Right ventricle myocardium inferior (tissue), 1 donor: ENCODE data around the gene SEMA4D. TPM values are rescaled to one million over a fixed set of nuclear protein-coding genes. Genes with fewer than 3 reads are reported as not detected.

ENCODE experiments used
- microRNA-seq: library from miRNA; unstranded; fragments of <30 nt; microRNA quantifications from one replicate; pipeline ENCODE4 v1.2.0, GENCODE V29; 2020
- total RNA-seq: library from RNA; stranded (reverse); fragmentation: NEBNext Ultra II Directional; extraction: Animal tissue kit (Norgen Biotek cat#: 25700); gene quantifications from one replicate; pipeline ENCODE4 v1.2.1, GENCODE V29; 2021
- donor health status: DM: no; HTN: yes; CAD: no; lungs with severe emphysema.

The SEMA4D gene
- total RNA-seq, 1 donor from 2014 or later = 24.1 TPM

Small RNAs within 50 kb of the gene (microRNA-seq; reads per million reads assigned to microRNA genes)
- gene MIR3153 = not detected

Other genes with a start within 250 kb of the SEMA4D start
- 9.7 TPM for gene CKS2, start 186.9 kb downstream of the SEMA4D start, total RNA-seq
- 16.4 TPM for gene SECISBP2, start 179.6 kb downstream of the SEMA4D start, total RNA-seq
- gene GADD45G, start 106.9 kb upstream of the SEMA4D start, total RNA-seq = 47.6 TPM